8988T (cell line): ENCODE results near the gene GPC6.
"Not testable (repeated sequence)": the region's sequence is repeated elsewhere in the genome, so short reads cannot be mapped to it uniquely, and the experiment has no call there.

Experiments used
- DNase-seq: peaks from one replicate; pipeline ENCODE4 v3.0.0; 2011

Gene GPC6

GRCh38 chr13:94280349-94280748 is 1053.7 kb downstream of the GPC6 start:
- DNase-seq: no peak

- no peak for DNase-seq
Observed at GRCh38 chr13:94280845-94281244, 1054.2 kb downstream of the GPC6 start.

GRCh38 chr13:94286581-94286980 is 1060.0 kb downstream of the GPC6 start:
- no peak for DNase-seq

- no peak for DNase-seq
Observed at GRCh38 chr13:94291631-94292322, 1065.2 kb downstream of the GPC6 start.

GRCh38 chr13:94292323-94292640 is 1065.7 kb downstream of the GPC6 start:
- DNase-seq: no peak

- DNase-seq: no peak
Observed at GRCh38 chr13:94296471-94296870, 1069.9 kb downstream of the GPC6 start.

GRCh38 chr13:94298346-94298745 is 1071.7 kb downstream of the GPC6 start:
- DNase-seq: no peak

- no peak for DNase-seq
Observed at GRCh38 chr13:94300401-94300800, 1073.8 kb downstream of the GPC6 start.

GRCh38 chr13:94301487-94301886 is 1074.9 kb downstream of the GPC6 start:
- no peak for DNase-seq

GRCh38 chr13:94302847-94303565 is 1076.4 kb downstream of the GPC6 start:
- DNase-seq: not testable (repeated sequence)

- no peak for DNase-seq
Observed at GRCh38 chr13:94303644-94304174, 1077.1 kb downstream of the GPC6 start.

- DNase-seq: no peak
Observed at GRCh38 chr13:94305033-94305432, 1078.4 kb downstream of the GPC6 start.

- no peak for DNase-seq
Observed at GRCh38 chr13:94305463-94305862, 1078.9 kb downstream of the GPC6 start.

GRCh38 chr13:94305934-94306333 is 1079.3 kb downstream of the GPC6 start:
- DNase-seq: no peak

GRCh38 chr13:94308832-94309231 is 1082.2 kb downstream of the GPC6 start:
- DNase-seq: no peak

- DNase-seq: no peak
Observed at GRCh38 chr13:94309576-94309975, 1083.0 kb downstream of the GPC6 start.

GRCh38 chr13:94309997-94310855 is 1083.6 kb downstream of the GPC6 start:
- DNase-seq: no peak

- no peak for DNase-seq
Observed at GRCh38 chr13:94311893-94312292, 1085.3 kb downstream of the GPC6 start.

GRCh38 chr13:94312511-94313216 is 1086.1 kb downstream of the GPC6 start:
- no peak for DNase-seq

GRCh38 chr13:94313321-94313910 is 1086.8 kb downstream of the GPC6 start:
- DNase-seq: no peak

- no peak for DNase-seq
Observed at GRCh38 chr13:94313926-94314325, 1087.3 kb downstream of the GPC6 start.

- no peak for DNase-seq
Observed at GRCh38 chr13:94315188-94315587, 1088.6 kb downstream of the GPC6 start.
